GM23248 (cell line): ENCODE measurements around the gene KIF6. TPM values are rescaled to one million over a fixed set of nuclear protein-coding genes. Genes with fewer than 3 reads are reported as not detected.

Experiments
- DNase-seq: peaks from one replicate; pipeline ENCODE4 v3.0.0-alpha.2; 2015
- H2AFZ ChIP-seq: fragments of 200-600 bp; sonication (generic); 2 replicates; pipeline ENCODE4 v1.6.1; 2016; ENCODE audit warnings: antibody characterized with exemption
- H3F3A ChIP-seq: fragments of 200-600 bp; sonication (generic); 2 replicates; pipeline ENCODE4 v1.6.1; 2016; ENCODE audit warnings: mild to moderate bottlenecking, antibody characterized with exemption, mixed run types; ENCODE audit not compliant: insufficient read depth
- H3K27ac ChIP-seq: fragments of 200-600 bp; sonication (generic); 2 replicates; pipeline ENCODE4 v1.5.1; 2016; ENCODE audit warnings: mild to moderate bottlenecking
- H3K27me3 ChIP-seq: fragments of 200-600 bp; sonication (generic); replicated peaks from 2 replicates; pipeline ENCODE4 v1.6.1; 2016; ENCODE audit warnings: mild to moderate bottlenecking; ENCODE audit not compliant: insufficient read depth
- H3K36me3 ChIP-seq: fragments of 200-600 bp; sonication (generic); 2 replicates; pipeline ENCODE4 v1.6.1; 2016; ENCODE audit warnings: low read depth, mild to moderate bottlenecking
- H3K4me1 ChIP-seq: fragments of 200-600 bp; sonication (generic); 2 replicates; pipeline ENCODE4 v1.6.1; 2016; ENCODE audit warnings: mild to moderate bottlenecking; ENCODE audit not compliant: insufficient read depth
- H3K4me2 ChIP-seq: fragments of 200-600 bp; sonication (generic); one replicate; pipeline ENCODE4 v1.6.1; 2016; ENCODE audit warnings: mild to moderate bottlenecking; ENCODE audit not compliant: unreplicated experiment
- H3K4me3 ChIP-seq: fragments of 200-600 bp; sonication (generic); 2 replicates; pipeline ENCODE4 v1.5.1; 2016; ENCODE audit warnings: mild to moderate bottlenecking
- H3K79me2 ChIP-seq: fragments of 200-600 bp; sonication (generic); 2 replicates; pipeline ENCODE4 v1.6.1; 2016; ENCODE audit warnings: mild to moderate bottlenecking; ENCODE audit not compliant: insufficient read depth
- H3K9ac ChIP-seq: fragments of 200-600 bp; sonication (generic); 2 replicates; pipeline ENCODE4 v1.6.1; 2016; ENCODE audit warnings: mild to moderate bottlenecking
- H3K9me2 ChIP-seq: fragments of 200-600 bp; sonication (generic); 2 replicates; pipeline ENCODE4 v1.6.1; 2016; ENCODE audit warnings: mixed run types, mild to moderate bottlenecking, moderate library complexity; ENCODE audit not compliant: insufficient read depth
- H3K9me3 ChIP-seq: fragments of 200-600 bp; sonication (generic); one replicate; pipeline ENCODE4 v1.6.1; 2017; ENCODE audit warnings: low read depth
- H4K20me1 ChIP-seq: fragments of 200-600 bp; sonication (generic); 2 replicates; pipeline ENCODE4 v1.6.0; 2016; ENCODE audit not compliant: insufficient read depth
- EZH2 ChIP-seq: fragments of 200-600 bp; sonication (generic); IDR thresholded peaks from 2 replicates; pipeline ENCODE4 v1.6.1; 2018; ENCODE audit warnings: antibody characterized with exemption, mild to moderate bottlenecking; ENCODE audit not compliant: insufficient read depth, poor library complexity, severe bottlenecking
- EZH2phosphoT487 ChIP-seq: fragments of 200-600 bp; sonication (generic); IDR thresholded peaks from 2 replicates; pipeline ENCODE4 v1.6.1; 2018; ENCODE audit warnings: antibody characterized with exemption, moderate library complexity, mild to moderate bottlenecking, low read depth; ENCODE audit not compliant: insufficient read depth
- WGBS, 2 experiments: methylation state at CpG; one replicate each; pipeline ENCODE4 v1.1.6; 2015 to 2017; ENCODE audit warnings: low lambda C conversion rate in 2 of 2, low coverage in 1 of 2; ENCODE audit errors: missing lambda C conversion rate in 2 of 2; 5-methylcytosine and 5-hydroxymethylcytosine counted together
- in situ Hi-C: fragments of 300-500 bp; cut with MboI; formaldehyde crosslinking; loops from 2 replicates; pipeline ENCODE4 v1.15.0; 2020
- polyA plus RNA-seq: library from polyadenylated mRNA; unstranded; fragments of >200 nt; fragmentation: Nextera tagmentation; extraction: Ambion mirVana; gene quantifications from 2 replicates; pipeline ENCODE4 v1.2.1, GENCODE V29; 2016
- total RNA-seq: library from RNA; depleted of rRNA; stranded (reverse); fragments of >200 nt; shearing (Covaris generic); gene quantifications from 2 replicates; pipeline ENCODE4 v1.2.3, GENCODE V29; 2014

Gene KIF6
- total and polyA plus RNA-seq, 2 experiments from 2014 or later = 0.22 to 0.91 TPM

- Histone ChIP-seq H3K27ac (no peak overlapping the region), H3K79me2 (no peaks in the 10 kb centered on the region), H3K9ac (no peak overlapping the region), H3F3A (no peaks in the 10 kb centered on the region), H3K27me3 (no peaks in the 10 kb centered on the region), H2AFZ (no peak overlapping the region), H3K9me3 (no peaks in the 10 kb centered on the region), H3K36me3 (no peaks in the 10 kb centered on the region), H3K9me2 (no peaks in the 10 kb centered on the region), H3K4me3 (no peak overlapping the region), H3K4me1 (no peaks in the 10 kb centered on the region), H3K4me2 (no peak overlapping the region), H4K20me1 (no peaks in the 10 kb centered on the region)
- in situ Hi-C loops = no loop called here
- 71% methylated on average over 8 of the region's 8 CpGs for WGBS, 2 experiments
- no peak for DNase-seq
- TF ChIP-seq EZH2 (no peak), EZH2phosphoT487 (no peak)
Measured at GRCh38 chr6:39391182-39391581, 334.0 kb downstream of the KIF6 start.

GRCh38 chr6:39389484-39389767 lies 335.8 kb downstream of the KIF6 start:
- Histone ChIP-seq H3K27me3 (no peaks in the 10 kb centered on the region), H3K36me3 (no peaks in the 10 kb centered on the region), H3K27ac (no peak overlapping the region), H3K79me2 (no peaks in the 10 kb centered on the region), H3K4me3 (no peak overlapping the region), H3K9ac (no peak overlapping the region), H3K9me3 (no peaks in the 10 kb centered on the region), H4K20me1 (no peaks in the 10 kb centered on the region), H3K9me2 (no peaks in the 10 kb centered on the region), H3K4me1 (no peaks in the 10 kb centered on the region), H2AFZ (no peak overlapping the region), H3K4me2 (no peak overlapping the region), H3F3A (no peaks in the 10 kb centered on the region)
- 42 to 44% methylated on average over 3 of the region's 3 CpGs for WGBS, 2 experiments
- DNase-seq = peak; percentile 61
- in situ Hi-C loops = no loop called here
- TF ChIP-seq EZH2 = no peak
- TF ChIP-seq EZH2phosphoT487 = no peak

GRCh38 chr6:39388606-39389483 lies 336.4 kb downstream of the KIF6 start:
- 77 to 78% methylated on average over 12 of the region's 12 CpGs for WGBS, 2 experiments
- no peak for DNase-seq

GRCh38 chr6:39387785-39388184 lies 337.4 kb downstream of the KIF6 start:
- in situ Hi-C loops = no loop called here
- H4K20me1 ChIP-seq = no peaks in the 10 kb centered on the region
- WGBS, 2 experiments = 54 to 56% methylated on average over 3 of the region's 3 CpGs
- H3K27me3 ChIP-seq = no peaks in the 10 kb centered on the region
- H3K4me2 ChIP-seq = no peak overlapping the region
- H3K27ac ChIP-seq = no peak overlapping the region
- TF ChIP-seq EZH2 = no peak
- no peaks in the 10 kb centered on the region for H3K9me3 ChIP-seq
- DNase-seq = peak; percentile 36
- no peak overlapping the region for H3K4me3 ChIP-seq
- H2AFZ ChIP-seq = no peak overlapping the region
- H3K9ac ChIP-seq = no peak overlapping the region
- H3F3A ChIP-seq = no peaks in the 10 kb centered on the region
- no peaks in the 10 kb centered on the region for H3K36me3 ChIP-seq
- H3K4me1 ChIP-seq = no peaks in the 10 kb centered on the region
- no peaks in the 10 kb centered on the region for H3K9me2 ChIP-seq
- H3K79me2 ChIP-seq = no peaks in the 10 kb centered on the region

More at GRCh38 chr6:39388606-39389483, 336.4 kb downstream of the KIF6 start:
- TF ChIP-seq EZH2 = no peak
- no peak for TF ChIP-seq EZH2phosphoT487
- in situ Hi-C loops = no loop called here
- Histone ChIP-seq H3K4me3 (no peak overlapping the region), H3K27ac (no peak overlapping the region), H3K9me2 (no peaks in the 10 kb centered on the region), H3K36me3 (no peaks in the 10 kb centered on the region), H4K20me1 (no peaks in the 10 kb centered on the region), H2AFZ (no peak overlapping the region), H3K9ac (no peak overlapping the region), H3K4me1 (no peaks in the 10 kb centered on the region), H3K4me2 (no peak overlapping the region), H3K9me3 (no peaks in the 10 kb centered on the region), H3K79me2 (no peaks in the 10 kb centered on the region), H3F3A (no peaks in the 10 kb centered on the region), H3K27me3 (no peaks in the 10 kb centered on the region)
